ENCODE data around the gene TCEAL9.

Gene TCEAL9

GRCh38 chrX:103356130-103356798 lies at the start of gene TCEAL9:
Gene TCEAL9, plus strand, starts transcription at chrX:103356506. Its CDS starts 1,179 bp downstream, at chrX:103357685.
- in situ Hi-C loops (cut with HindIII; ENCODE audit: low sequenced_read_pairs): no loop called here
- DNase-seq (ENCODE audit: low read depth, low spot score): peak; percentile 69
- peak within 1 kb of the TSS; percentile 89 for H3K4me3 ChIP-seq (ENCODE audit: low read depth, low read length)
- no peak for TF ChIP-seq CTCF (IDR thresholded peaks at IDR 0.05; ENCODE audit: low read depth, low read length)

- TF ChIP-seq CTCF (IDR thresholded peaks at IDR 0.05; ENCODE audit: low read depth, low read length): no peak
- DNase-seq (ENCODE audit: low read depth, low spot score): no peak
- in situ Hi-C loops (cut with HindIII; ENCODE audit: low sequenced_read_pairs): no loop called here
- H3K4me3 ChIP-seq (ENCODE audit: low read depth, low read length): peak overlapping the region; percentile 45
These were observed 46.3 kb upstream of the TCEAL9 start for GRCh38 chrX:103309860-103310554.

GRCh38 chrX:103310555-103311398 lies 45.5 kb upstream of the TCEAL9 start, which contains the start of gene BEX2:
Gene BEX2, minus strand, starts transcription at chrX:103310990. Its CDS starts 1,014 bp downstream, at chrX:103309976.
- in situ Hi-C loops (cut with HindIII; ENCODE audit: low sequenced_read_pairs): no loop called here
- H3K4me3 ChIP-seq (ENCODE audit: low read depth, low read length): peak within 1 kb of the TSS; percentile 45
- no peak for TF ChIP-seq CTCF (IDR thresholded peaks at IDR 0.05; ENCODE audit: low read depth, low read length)
- peak; percentile 15 for DNase-seq (ENCODE audit: low read depth, low spot score)

GRCh38 chrX:103311399-103311780 lies 44.9 kb upstream of the TCEAL9 start:
- TF ChIP-seq CTCF (IDR thresholded peaks at IDR 0.05; ENCODE audit: low read depth, low read length): no peak
- in situ Hi-C loops (cut with HindIII; ENCODE audit: low sequenced_read_pairs): no loop called here
- no peak for DNase-seq (ENCODE audit: low read depth, low spot score)
- no peak overlapping the region for H3K4me3 ChIP-seq (ENCODE audit: low read depth, low read length)

GRCh38 chrX:103329991-103330390 lies 26.3 kb upstream of the TCEAL9 start, which contains the start of gene TCEAL7:
Gene TCEAL7, plus strand, starts transcription at chrX:103330239. Its CDS starts 1,165 bp downstream, at chrX:103331404.
- no peak for TF ChIP-seq CTCF (IDR thresholded peaks at IDR 0.05; ENCODE audit: low read depth, low read length)
- peak within 1 kb of the TSS; percentile 40 for H3K4me3 ChIP-seq (ENCODE audit: low read depth, low read length)
- peak; percentile 46 for DNase-seq (ENCODE audit: low read depth, low spot score)
- in situ Hi-C loops (cut with HindIII; ENCODE audit: low sequenced_read_pairs): no loop called here

- no peak for TF ChIP-seq CTCF (IDR thresholded peaks at IDR 0.05; ENCODE audit: low read depth, low read length)
- DNase-seq (ENCODE audit: low read depth, low spot score): peak; percentile 25
- H3K4me3 ChIP-seq (ENCODE audit: low read depth, low read length): peak overlapping the region; percentile 40
- in situ Hi-C loops (cut with HindIII; ENCODE audit: low sequenced_read_pairs): no loop called here
These were observed 25.5 kb upstream of the TCEAL9 start for GRCh38 chrX:103330681-103331288.
